MM.1S (cell line): ENCODE results near the gene SLC12A7.

ENCODE experiments used
- EZH2 ChIP-seq: fragments of 300-600 bp; sonication (generic); optimal IDR thresholded peaks from 2 replicates; pipeline ENCODE3; 2017; ENCODE audit warnings: low read depth, mild to moderate bottlenecking, antibody characterized with exemption, low read length, mixed read lengths
- EZH2phosphoT487 ChIP-seq: fragments of 300-600 bp; sonication (generic); IDR thresholded peaks from 2 replicates; pipeline ENCODE4 v1.6.1; 2018; ENCODE audit warnings: antibody characterized with exemption, low read length
- TF ChIP-seq, protein P1 (sequence below): fragments of 300-600 bp; sonication (generic); IDR thresholded peaks from 2 replicates; pipeline ENCODE4 v1.5.1; 2016; ENCODE audit warnings: antibody characterized with exemption, low read length, mixed read lengths

DNA sequence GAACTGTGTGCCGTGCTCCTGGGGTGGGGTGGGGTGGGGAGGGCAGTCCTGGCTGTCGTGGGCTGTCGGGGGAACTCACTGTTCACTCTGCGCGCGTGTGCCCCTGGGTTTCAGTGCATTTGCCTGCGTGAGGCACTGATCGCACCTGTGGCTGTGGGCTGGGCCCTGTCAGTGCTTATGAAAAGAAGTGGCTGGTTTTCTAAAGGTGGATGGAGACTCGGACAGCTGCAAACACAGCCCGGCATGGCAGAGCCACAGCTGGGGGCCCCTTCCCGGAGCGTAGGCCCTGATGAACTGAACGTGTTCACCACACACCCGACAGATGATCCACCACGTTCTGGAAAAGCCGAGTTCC is 60.5 kb downstream of the SLC12A7 start:
- TF ChIP-seq, protein P1, sequence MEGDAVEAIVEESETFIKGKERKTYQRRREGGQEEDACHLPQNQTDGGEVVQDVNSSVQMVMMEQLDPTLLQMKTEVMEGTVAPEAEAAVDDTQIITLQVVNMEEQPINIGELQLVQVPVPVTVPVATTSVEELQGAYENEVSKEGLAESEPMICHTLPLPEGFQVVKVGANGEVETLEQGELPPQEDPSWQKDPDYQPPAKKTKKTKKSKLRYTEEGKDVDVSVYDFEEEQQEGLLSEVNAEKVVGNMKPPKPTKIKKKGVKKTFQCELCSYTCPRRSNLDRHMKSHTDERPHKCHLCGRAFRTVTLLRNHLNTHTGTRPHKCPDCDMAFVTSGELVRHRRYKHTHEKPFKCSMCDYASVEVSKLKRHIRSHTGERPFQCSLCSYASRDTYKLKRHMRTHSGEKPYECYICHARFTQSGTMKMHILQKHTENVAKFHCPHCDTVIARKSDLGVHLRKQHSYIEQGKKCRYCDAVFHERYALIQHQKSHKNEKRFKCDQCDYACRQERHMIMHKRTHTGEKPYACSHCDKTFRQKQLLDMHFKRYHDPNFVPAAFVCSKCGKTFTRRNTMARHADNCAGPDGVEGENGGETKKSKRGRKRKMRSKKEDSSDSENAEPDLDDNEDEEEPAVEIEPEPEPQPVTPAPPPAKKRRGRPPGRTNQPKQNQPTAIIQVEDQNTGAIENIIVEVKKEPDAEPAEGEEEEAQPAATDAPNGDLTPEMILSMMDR = no peak
- TF ChIP-seq EZH2phosphoT487 = no peak
- TF ChIP-seq EZH2 = no peak
